ENCODE results near the gene LRRC27.
A peak's percentile ranks its signal among the peaks of the same experiment; 100 is the strongest.
"Not testable (repeated sequence)": the region's sequence is repeated elsewhere in the genome, so short reads cannot be mapped to it uniquely, and the experiment has no call there.

LRRC27 gene

DNA sequence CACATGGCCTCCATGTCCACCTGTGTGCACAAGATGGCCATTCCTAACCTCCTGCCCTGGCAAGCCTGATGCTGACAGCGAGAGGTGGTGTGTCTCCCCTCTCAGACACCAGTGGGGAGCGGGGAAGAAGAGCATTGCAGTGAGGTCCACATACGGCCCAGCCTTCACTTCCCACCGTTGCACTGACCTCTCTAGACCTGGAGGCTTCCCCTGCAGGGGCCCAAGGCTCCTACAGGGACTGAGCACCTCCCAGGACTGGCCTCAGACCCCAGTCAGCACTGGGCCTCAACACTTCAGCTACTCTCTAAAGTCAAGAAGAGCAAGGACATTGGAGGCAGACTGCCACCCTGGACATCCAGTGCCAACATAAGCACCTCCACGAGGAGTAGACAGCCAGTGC, 40.2 kb upstream of the LRRC27 start:
- TF ChIP-seq, protein P1, sequence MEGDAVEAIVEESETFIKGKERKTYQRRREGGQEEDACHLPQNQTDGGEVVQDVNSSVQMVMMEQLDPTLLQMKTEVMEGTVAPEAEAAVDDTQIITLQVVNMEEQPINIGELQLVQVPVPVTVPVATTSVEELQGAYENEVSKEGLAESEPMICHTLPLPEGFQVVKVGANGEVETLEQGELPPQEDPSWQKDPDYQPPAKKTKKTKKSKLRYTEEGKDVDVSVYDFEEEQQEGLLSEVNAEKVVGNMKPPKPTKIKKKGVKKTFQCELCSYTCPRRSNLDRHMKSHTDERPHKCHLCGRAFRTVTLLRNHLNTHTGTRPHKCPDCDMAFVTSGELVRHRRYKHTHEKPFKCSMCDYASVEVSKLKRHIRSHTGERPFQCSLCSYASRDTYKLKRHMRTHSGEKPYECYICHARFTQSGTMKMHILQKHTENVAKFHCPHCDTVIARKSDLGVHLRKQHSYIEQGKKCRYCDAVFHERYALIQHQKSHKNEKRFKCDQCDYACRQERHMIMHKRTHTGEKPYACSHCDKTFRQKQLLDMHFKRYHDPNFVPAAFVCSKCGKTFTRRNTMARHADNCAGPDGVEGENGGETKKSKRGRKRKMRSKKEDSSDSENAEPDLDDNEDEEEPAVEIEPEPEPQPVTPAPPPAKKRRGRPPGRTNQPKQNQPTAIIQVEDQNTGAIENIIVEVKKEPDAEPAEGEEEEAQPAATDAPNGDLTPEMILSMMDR (IDR thresholded peaks at IDR 0.05; ENCODE audit: unreplicated experiment in 3 of 3), result no peak
- H3K27ac Mint-ChIP-seq, result no peak overlapping the region
- no peaks in the 10 kb centered on the region for H3K36me3 Mint-ChIP-seq (ENCODE audit: low read depth)
- H3K9me3 Mint-ChIP-seq, result peaks cover 12% of the 10 kb centered on the region
- peaks cover 5% of the 10 kb centered on the region for H3K4me1 Mint-ChIP-seq
- H3K4me3 Mint-ChIP-seq, result no peak overlapping the region
- H3K27me3 Mint-ChIP-seq (ENCODE audit: low read depth), result peaks cover 14% of the 10 kb centered on the region

DNA sequence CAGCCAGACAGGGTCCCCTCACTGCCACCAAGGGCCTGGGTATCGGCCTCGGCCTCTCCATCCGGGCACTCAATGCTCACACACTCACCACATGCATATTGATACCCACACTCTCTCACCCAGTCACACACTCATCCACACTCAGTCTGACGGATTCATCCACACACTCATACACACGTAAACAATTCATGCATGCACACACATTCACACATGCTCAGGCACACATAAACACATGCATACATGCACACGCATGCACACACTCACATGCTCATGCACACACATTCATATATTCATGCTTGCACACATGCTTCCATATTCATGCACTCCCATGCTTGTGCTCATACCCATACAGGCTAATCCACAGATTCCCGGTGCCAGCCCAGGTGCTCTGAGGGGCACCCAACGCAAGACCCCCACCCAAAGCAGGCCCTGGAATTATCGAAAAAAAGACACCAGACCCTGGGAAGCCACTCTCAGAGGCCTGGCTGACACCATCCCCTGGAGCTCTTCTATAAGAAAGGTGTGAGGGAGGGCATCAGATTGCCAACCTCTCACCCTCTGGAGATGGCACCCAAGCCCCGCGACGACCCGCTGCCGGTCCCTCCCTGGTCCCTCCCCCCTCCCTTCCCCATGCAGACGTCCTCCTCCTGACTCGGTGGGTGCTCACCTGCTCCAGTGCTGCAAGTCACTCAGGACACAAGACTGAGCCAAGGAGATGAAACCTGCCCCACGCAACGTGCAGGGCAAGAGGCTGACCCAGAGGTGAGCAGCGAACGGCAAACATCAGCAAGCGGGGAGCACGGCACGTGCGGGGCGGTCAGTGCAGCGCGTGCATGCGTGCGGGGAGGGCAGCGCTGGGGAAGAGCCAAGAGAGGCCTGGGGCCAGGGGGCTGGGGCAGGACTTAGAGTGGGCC, 39.4 kb upstream of the LRRC27 start:
- no peak overlapping the region for H3K4me3 Mint-ChIP-seq
- H3K27me3 Mint-ChIP-seq (ENCODE audit: low read depth), result peaks cover 14% of the 10 kb centered on the region
- TF ChIP-seq, protein P1 (IDR thresholded peaks at IDR 0.05; ENCODE audit: unreplicated experiment in 3 of 3), result no peak
- no peak overlapping the region for H3K27ac Mint-ChIP-seq
- peaks cover 11% of the 10 kb centered on the region for H3K9me3 Mint-ChIP-seq
- H3K4me1 Mint-ChIP-seq, result peaks cover 9% of the 10 kb centered on the region
- H3K36me3 Mint-ChIP-seq (ENCODE audit: low read depth), result no peaks in the 10 kb centered on the region

DNA sequence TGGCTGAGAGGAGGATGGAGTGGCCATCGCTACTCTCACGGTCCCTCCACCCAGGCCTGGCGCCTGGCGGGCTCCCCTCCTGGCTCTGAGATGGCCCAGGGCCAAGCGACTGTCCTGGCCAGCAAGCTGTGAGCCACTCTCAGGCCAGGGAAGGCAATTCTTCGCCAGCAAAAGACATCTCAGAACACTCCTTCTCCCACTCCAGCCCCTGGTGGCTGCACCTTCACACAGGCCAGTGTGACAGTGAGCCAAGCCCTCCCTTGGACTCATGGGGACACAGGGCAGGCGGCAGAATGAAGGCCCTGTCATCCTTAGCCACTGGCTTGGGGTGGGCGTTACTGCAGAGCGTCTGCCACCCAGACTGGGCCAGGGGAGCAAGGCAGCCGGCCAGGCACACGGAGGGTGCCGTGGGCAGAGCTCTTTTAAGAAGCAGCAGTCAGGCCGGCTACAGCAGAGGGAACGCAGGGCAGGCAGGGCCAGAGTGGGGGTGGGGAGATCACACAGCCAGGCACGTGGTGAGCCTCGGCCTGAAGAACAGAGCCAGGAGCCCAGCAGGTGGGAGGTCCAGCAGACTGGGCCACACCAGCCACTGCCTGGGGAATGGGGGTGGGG, 38.7 kb upstream of the LRRC27 start:
- peaks cover 3% of the 10 kb centered on the region for H3K9me3 Mint-ChIP-seq
- TF ChIP-seq, protein P1 (IDR thresholded peaks at IDR 0.05; ENCODE audit: unreplicated experiment in 3 of 3), result no peak
- peaks cover 7% of the 10 kb centered on the region for H3K27me3 Mint-ChIP-seq (ENCODE audit: low read depth)
- H3K36me3 Mint-ChIP-seq (ENCODE audit: low read depth), result no peaks in the 10 kb centered on the region
- no peak overlapping the region for H3K4me3 Mint-ChIP-seq
- H3K4me1 Mint-ChIP-seq, result peaks cover 10% of the 10 kb centered on the region
- H3K27ac Mint-ChIP-seq, result no peak overlapping the region

DNA sequence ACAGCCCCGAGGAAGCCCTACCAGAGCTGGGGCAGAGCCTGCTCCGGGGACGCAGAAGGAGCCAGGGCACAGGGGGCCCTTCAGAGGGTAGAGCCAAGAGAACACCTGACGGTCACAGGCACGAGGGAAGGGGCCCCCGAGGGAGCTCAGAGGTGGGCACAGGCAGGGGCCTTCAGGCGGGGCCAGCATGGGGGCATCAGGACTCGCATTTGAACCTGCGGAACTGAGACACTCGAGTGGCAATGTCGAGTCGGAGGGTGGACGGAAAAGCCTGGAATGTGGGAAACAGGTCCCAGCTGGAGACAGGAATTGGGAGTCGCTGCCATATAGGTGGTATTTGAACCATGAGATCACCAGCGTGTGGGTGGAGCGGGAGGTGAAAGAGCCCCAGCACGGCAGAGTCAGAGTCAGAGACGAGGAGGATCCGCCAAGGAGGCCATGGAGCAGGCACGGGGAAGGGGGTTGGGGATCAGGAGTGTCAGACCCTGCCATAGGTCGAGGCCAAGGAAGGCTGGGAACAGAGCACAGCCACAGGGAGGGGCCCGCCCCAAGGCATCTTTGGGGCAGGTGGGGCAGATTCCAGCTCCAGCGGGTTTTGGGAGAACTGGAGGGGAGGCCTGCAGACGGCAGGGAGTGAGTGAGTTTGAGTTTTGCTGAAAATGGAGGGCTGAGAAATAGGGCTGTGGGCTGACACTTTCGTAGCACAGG, 38.0 kb upstream of the LRRC27 start:
- Mint-ChIP-seq H3K4me3 (no peak overlapping the region), H3K27me3 (ENCODE audit: low read depth) (peaks cover 11% of the 10 kb centered on the region), H3K27ac (peak overlapping the region in 1 of 3 experiments; percentile 24), H3K9me3 (peaks cover 3% of the 10 kb centered on the region), H3K36me3 (ENCODE audit: low read depth) (no peaks in the 10 kb centered on the region), H3K4me1 (peaks cover 10% of the 10 kb centered on the region)
- TF ChIP-seq, protein P1 (IDR thresholded peaks at IDR 0.05; ENCODE audit: unreplicated experiment in 3 of 3), result no peak

DNA sequence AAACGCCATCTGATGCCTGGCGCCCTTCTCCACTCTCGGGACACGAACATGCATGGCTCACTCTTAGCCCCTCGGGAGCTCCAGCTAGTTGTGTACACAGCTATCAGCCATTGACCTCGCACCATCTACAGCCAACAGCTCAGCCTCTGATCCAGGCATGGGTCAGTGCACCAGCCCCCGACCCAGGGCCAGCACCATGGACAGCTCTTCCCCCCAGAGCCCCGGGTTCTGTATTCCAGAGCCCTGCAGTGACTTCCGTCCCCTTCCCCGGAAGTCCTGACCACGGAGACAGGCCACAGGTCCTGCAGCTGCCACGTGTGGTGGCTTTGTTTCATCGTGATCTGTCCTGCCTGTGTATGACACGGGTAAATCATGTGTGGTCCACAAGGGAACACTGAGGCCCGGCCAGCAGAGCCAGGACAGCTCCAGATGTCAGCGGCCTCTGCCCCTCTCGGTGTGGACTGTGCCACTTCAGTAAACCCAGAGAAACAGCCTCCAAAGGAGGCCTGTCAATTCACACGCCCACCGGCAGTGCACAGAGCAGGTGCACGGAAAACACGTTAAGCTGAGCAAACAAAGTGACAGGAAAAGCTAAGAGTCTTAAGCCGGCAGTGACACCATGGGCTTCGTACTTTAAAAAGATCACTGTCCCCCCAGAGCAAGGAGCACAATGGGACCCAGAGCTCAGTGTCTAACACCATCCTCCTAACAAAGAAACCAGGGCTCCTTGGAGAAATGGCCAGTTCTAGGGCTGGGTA, 37.3 kb upstream of the LRRC27 start:
- H3K4me1 Mint-ChIP-seq, result peaks cover 10% of the 10 kb centered on the region
- no peaks in the 10 kb centered on the region for H3K36me3 Mint-ChIP-seq (ENCODE audit: low read depth)
- no peak overlapping the region for H3K27ac Mint-ChIP-seq
- H3K27me3 Mint-ChIP-seq (ENCODE audit: low read depth), result peaks cover 15% of the 10 kb centered on the region
- H3K9me3 Mint-ChIP-seq, result no peaks in the 10 kb centered on the region
- TF ChIP-seq, protein P1 (IDR thresholded peaks at IDR 0.05; ENCODE audit: unreplicated experiment in 3 of 3), result no peak
- H3K4me3 Mint-ChIP-seq, result no peak overlapping the region

DNA sequence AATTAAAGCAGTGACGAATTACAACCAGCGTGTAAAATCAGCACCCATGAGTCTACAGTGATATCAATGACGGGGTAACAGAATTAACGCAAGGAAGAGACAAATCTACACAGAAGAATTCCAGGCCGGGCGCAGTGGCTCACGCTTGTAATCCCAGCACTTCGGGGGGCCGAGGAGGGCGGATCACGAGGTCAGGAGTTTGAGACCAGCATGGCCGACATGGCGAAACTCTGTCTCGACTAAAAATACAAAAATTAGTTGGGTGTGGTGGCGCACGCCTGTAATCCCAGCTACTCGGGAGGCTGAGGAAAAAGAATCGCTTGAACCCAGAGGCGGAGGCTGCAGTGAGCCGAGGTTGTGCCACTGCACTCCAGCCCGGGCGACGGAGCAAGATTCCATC, 36.5 kb upstream of the LRRC27 start:
- H3K27ac Mint-ChIP-seq; H3K4me3 Mint-ChIP-seq; H3K36me3 Mint-ChIP-seq (ENCODE audit: low read depth); H3K9me3 Mint-ChIP-seq; H3K4me1 Mint-ChIP-seq: not testable (repeated sequence)
- H3K27me3 Mint-ChIP-seq (ENCODE audit: low read depth), result peaks cover 16% of the 10 kb centered on the region
